ENCODE measurements around the gene MAP2K6.

The MAP2K6 gene

DNA sequence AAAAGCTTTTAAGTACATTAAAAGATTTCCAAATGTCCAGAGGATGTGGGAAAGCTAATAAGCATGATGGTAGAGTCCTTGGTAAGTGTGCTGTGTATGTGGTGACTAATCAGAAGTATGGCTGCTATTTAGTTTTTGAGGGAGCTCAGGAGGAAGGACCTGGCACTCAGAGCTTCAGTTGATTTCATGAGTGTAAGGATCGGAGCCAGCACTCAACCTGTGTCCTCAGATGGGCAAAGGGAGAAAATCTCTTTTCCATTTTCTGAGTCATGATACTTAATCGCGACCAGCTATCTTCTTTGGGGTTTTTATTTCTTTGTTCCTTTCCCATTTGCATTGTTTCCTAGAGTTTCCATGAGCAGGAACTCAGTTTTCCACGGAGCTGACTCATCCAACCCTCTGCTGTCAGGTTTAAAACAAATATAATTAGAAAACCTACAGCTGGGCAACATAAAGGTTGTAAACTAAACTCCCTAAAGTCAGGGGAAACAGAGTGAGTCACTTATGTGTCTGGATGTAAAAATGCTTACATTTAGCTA lies 125.4 kb downstream of the MAP2K6 start:
- no peak for DNase-seq

DNA sequence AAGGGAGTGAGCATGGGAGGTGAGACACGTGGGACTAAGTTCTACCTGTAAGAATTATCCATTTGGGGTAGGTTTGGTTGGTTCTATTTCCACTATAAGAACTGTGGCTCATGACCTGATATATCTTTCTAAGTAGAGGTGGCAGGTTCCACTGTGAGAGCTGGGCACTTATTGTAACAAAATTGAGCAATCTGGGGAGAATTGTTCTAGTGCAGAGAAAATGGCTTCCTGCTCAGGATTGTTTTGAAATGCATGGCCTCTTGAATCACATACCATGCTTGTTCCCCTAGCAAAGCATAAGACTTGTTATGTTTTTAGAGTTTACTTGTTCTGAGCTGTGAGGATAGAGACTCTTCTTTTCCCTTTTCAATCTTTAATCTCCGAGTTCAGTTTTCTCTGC lies 125.9 kb downstream of the MAP2K6 start:
- DNase-seq = no peak

GRCh38 chr17:69547230-69547629 lies 132.7 kb downstream of the MAP2K6 start:
- DNase-seq = no peak

DNA sequence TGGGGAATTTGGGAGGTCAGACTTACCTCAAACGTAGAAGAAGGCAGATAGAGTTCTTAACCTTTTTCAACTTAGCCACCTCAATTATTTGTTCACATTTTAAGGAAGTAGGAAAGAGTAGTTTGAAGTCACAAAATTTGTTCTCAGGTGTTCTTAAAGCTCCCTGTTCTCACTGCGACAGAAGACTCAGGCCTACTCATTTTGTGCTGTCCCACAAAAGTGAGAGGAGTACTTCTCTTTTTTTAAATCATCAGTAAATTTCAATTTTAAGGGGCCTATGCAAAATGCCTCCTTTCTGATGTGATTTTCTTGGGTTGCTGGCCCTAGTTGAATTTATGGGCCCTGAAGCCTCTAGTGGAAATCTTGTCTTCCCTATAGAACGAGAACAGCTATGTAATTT lies 133.4 kb downstream of the MAP2K6 start:
- no peak for DNase-seq

DNA sequence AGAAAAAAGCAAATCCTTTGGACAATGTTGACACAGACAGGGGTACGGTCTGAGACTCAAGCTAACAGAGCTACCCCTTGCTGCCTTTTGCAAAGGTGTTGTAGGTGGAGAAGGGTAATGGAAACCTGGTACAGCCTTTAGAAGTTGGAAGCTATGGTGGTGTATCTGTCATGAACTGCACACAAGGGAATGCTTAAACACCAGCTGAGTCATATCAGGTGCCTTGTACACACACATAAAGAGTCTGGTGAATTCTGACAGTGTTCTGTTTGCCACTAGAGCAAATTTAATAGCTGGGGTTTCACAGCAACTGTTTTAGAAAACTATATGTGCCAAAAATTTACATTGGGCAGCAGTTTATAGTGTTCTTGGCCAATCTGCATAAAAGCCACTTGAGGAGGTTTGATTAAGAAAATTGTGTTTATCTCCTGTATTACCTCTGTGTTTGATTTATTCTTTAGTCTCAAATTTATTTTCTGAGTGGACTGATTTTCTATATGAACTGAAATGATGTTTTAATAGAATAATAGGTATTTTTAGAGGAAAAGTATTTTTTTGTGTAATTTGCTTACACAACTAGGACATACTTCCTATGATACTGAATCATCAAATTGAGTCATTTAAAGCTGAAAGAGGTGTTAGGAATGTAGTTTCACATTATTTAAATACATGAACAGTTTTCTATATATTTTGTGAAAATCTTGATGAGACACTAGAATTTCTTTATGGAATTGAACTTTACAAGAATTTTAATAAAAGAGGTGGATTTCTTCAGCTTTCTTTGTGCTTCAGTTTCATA lies 136.9 kb downstream of the MAP2K6 start:
- no peak for DNase-seq

GRCh38 chr17:69552986-69553667 lies 138.6 kb downstream of the MAP2K6 start:
- DNase-seq = no peak

DNA sequence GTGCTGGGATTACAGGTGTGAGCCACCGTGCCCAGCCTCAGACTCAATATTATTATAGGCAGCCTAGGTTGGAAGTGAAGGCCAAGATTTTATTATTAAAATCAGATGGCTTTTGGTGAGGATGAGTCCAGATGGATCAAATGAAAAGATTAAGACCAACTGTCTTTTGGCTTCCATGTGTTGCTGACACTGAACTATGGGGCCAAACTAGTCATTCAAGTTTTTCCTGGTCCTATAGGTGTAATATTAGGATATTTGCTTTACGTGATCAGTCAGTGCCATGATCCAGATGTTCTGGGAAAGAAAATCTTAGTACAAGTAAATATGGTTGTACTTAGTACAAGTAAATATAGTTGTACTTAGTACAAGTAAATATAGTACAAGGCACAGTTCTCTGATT lies 140.6 kb downstream of the MAP2K6 start:
- DNase-seq = no peak

DNA sequence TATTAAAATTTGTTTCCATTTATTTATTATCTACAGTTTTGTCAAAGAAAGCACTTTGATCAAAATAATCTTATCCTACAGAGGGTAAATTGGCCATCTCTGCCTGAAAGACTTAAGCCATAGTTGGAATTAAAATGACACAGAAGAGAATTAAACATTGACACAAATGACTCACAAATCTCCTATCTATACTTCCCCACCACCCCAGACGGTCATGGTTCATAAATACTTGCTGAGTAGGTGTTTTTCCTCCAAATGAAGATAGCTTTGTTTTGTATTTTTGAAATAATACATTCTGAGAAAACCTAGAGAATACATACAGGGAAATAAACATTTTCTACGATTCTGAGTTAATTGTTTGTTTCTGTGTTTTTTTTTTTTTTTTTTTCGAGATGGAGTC lies 142.8 kb downstream of the MAP2K6 start:
- no peak for DNase-seq

DNA sequence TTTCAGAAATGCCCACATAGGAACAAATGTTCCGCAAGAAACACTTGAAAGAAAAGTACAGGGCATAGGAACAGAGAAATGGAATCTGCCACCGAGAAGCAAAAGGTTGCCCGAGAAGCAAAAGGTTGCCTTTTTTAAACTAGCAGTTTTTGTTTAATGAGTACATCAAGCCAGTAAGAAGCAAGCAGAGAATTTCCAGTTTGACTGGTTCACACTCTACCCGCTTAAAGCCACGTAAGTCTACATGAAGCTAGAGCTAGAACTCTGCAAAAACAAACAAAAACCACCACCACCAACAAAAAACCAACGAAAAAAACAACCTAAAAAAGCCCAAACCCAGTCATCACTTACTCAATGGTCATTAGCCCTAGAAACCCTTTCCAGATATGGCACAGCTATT lies 144.3 kb downstream of the MAP2K6 start:
- no peak for DNase-seq

GRCh38 chr17:69560987-69561441 lies 146.5 kb downstream of the MAP2K6 start:
- DNase-seq = no peak

DNA sequence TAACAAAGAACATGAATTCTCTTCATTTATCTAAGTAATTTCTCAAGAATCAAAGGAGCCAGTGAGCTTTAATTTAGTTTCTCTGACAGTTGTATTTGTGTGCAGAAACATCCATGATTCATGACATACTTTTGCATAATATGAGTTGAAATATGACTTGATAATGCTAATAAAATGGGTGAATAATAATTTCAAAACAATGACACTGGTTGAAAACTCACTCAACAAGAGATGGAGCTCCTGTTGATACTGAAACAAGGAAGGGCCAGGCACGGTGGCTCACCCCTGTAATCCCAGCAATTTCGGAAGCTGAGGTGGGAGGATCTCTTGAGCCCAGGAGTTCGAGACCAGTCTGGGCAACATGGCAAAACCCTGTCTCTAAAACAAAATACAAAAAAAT lies 147.0 kb downstream of the MAP2K6 start:
- no peak for DNase-seq

GRCh38 chr17:69565447-69565846 lies 150.9 kb downstream of the MAP2K6 start:
- DNase-seq = no peak

DNA sequence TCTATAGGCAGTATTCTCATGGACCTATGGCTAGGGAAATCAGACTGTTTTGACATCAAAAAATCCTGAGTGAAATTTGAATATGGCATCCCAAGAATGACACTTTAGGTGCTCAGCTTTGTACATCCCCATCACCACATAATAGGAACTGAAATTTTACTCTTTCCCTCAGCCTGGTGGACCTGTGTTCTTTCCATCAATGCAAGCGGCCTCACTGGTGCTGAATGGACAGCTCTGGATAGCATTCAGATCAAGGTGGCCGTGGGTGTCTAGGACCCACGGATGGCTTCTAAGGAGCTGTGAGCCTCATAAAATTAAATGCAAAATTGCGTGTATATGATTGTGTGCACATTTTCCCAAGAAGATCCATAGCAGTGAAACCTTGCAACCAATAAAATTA lies 152.6 kb downstream of the MAP2K6 start:
- DNase-seq = no peak

GRCh38 chr17:69572747-69573146 lies 158.2 kb downstream of the MAP2K6 start:
- DNase-seq = no peak

DNA sequence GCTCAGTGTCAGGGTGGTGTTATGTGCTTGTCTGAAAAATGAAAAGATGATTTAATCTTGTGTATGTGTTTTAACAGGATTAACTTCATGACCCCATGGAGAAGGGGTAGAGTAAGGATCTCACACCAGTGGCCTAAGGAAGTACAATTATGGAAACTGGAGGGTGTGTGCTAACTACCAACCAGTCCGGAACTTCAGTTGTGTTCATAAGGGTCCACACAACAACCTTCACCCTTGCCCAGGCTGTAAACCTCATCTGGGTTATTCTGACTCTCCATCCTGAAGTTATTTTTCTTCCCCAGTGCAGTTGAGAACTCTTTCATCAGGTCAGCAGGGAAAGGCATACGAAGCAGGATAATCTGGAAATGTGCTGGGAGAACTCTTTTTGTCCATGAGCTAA lies 158.9 kb downstream of the MAP2K6 start:
- DNase-seq = no peak

- DNase-seq = no peak
These were observed 160.0 kb downstream of the MAP2K6 start for GRCh38 chr17:69574257-69575197.

GRCh38 chr17:69575346-69575761 lies 160.9 kb downstream of the MAP2K6 start:
- DNase-seq = no peak

- no peak for DNase-seq
These were observed 162.6 kb downstream of the MAP2K6 start for GRCh38 chr17:69577098-69577497.

- DNase-seq = no peak
These were observed 164.0 kb downstream of the MAP2K6 start for GRCh38 chr17:69578385-69578936.

DNA sequence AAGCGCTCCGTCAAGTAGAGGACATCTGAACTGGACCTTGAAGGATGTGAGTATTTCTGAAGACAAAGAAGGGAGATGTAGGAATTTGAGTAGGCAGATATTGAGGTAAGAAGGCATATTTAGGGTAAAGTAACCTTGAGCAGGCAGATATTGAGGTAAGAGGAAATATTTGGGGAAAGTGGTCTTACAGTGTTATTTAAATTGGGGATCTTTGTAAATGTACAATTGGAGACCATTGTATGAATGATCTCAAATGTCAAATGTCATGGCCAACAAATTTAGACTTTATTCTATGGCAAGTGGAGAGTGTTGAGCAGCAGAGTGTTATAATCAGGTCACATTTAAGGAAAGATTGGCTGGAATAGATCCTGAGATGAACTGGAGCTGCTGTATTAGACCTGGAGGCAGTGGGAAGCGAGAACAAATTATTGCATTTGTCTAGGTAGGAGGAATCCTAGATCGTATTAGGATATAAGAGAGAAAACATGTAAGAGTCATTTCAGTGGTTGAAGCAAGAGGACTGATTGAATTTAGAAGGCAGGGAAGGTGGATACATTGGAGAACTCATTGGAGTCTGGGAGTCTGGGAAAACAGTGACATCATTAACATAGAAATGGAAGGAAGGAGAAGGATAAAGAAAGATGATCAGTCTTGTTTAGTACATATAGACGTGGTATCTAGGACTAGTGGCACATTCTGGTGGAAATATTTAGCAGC lies 165.6 kb downstream of the MAP2K6 start:
- DNase-seq = no peak

DNA sequence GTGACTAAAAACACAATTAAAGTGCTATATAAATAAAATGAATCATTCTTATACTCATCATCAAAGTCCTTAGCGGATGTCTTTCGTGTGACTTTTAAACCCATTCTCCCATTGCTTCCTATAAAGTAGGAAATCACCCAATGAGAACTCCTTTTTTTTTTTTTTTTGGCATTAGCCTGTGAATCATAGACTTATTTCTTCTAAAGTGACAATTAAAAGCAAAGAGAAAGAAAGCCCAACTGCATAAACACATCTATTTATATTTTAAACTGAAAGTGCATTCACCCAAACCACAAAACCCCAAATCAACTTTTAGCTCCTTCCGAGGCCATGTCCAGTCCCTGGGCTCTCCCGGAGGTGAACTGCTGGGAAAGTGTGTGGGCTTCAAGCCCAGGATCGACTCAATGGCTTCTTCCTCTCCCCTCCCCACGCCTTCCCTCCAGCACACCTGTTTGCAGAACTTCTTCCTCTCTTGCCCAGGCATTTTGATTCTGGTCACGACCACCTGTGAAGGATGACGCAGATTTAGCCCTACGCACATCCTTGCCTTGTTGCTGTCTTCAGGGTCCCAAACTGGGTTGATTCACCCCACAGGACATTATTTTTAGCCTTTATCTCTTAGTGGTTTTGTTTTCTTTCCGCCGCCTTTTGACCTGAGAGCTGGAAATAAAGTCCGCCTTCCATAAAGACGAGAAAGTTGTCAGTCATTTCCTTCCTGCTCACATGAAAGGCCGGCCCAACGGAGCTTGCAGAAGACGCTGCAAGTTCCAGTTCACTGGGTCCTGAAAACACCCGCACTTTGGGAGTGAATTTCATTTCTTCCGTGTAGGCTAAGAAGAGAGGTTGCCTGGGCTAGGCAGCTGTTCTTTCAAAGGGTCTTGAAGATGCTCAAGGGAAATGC lies 166.8 kb downstream of the MAP2K6 start:
- no peak for DNase-seq
